M059J (cell line): ENCODE measurements around the gene CUL1. TPM values are rescaled to one million over a fixed set of nuclear protein-coding genes. Genes with fewer than 3 reads are reported as not detected.
"Not testable (repeated sequence)": the region's sequence is repeated elsewhere in the genome, so short reads cannot be mapped to it uniquely, and the experiment has no call there.

ENCODE experiments used
- DNase-seq: peaks from one replicate; pipeline ENCODE4 v3.0.0-alpha.2; 2012; ENCODE audit warnings: low read depth
- total RNA-seq: library from RNA; depleted of rRNA; stranded (reverse); fragments of >200 nt; shearing (Covaris generic); gene quantifications from 2 replicates; pipeline ENCODE4 v1.2.3, GENCODE V29; 2014

CUL1 gene
- total RNA-seq, 1 experiment from 2014 or later = 51.6 TPM

- DNase-seq = no peak
These were observed 1.3 kb upstream of the CUL1 start for GRCh38 chr7:148697256-148698006.

GRCh38 chr7:148698007-148698396 lies 701 bp upstream of the CUL1 start:
- DNase-seq = no peak

- DNase-seq = peak; percentile 61
These were observed 500 bp downstream of the CUL1 start for GRCh38 chr7:148699024-148699781.

- peak; percentile 49 for DNase-seq
These were observed 1.3 kb downstream of the CUL1 start for GRCh38 chr7:148699782-148700629.

GRCh38 chr7:148700661-148701064 lies 2.0 kb downstream of the CUL1 start:
- DNase-seq = no peak

- peak; percentile 33 for DNase-seq
These were observed 2.7 kb downstream of the CUL1 start for GRCh38 chr7:148701414-148701813.

GRCh38 chr7:148702876-148703670 lies 4.4 kb downstream of the CUL1 start:
- peak; percentile 17 for DNase-seq

GRCh38 chr7:148703671-148703962 lies 4.9 kb downstream of the CUL1 start:
- DNase-seq = not testable (repeated sequence)

GRCh38 chr7:148704189-148704588 lies 5.5 kb downstream of the CUL1 start:
- no peak for DNase-seq

GRCh38 chr7:148704970-148705369 lies 6.3 kb downstream of the CUL1 start:
- DNase-seq = no peak

- DNase-seq = no peak
These were observed 7.7 kb downstream of the CUL1 start for GRCh38 chr7:148706368-148706767.

GRCh38 chr7:148708026-148708885 lies 9.6 kb downstream of the CUL1 start:
- no peak for DNase-seq

- DNase-seq = no peak
These were observed 10.3 kb downstream of the CUL1 start for GRCh38 chr7:148709014-148709413.

- not testable (repeated sequence) for DNase-seq
These were observed 11.7 kb downstream of the CUL1 start for GRCh38 chr7:148710426-148710825.

GRCh38 chr7:148711191-148712102 lies 12.7 kb downstream of the CUL1 start:
- DNase-seq = no peak

- DNase-seq = no peak
These were observed 14.1 kb downstream of the CUL1 start for GRCh38 chr7:148712678-148713329.

GRCh38 chr7:148714498-148714897 lies 15.8 kb downstream of the CUL1 start:
- DNase-seq = no peak

GRCh38 chr7:148715027-148715426 lies 16.3 kb downstream of the CUL1 start:
- no peak for DNase-seq

- no peak for DNase-seq
These were observed 18.6 kb downstream of the CUL1 start for GRCh38 chr7:148717266-148717793.
